GM18505 (cell line): Measurements from ENCODE around the gene CGB7.

Experiments used
- ATAC-seq: cut with Tn5 transposase; IDR thresholded peaks from one replicate; pipeline ENCODE4 v1.9.1; 2021; ENCODE audit not compliant: unreplicated experiment
- POLR2A ChIP-seq: IDR thresholded peaks from 4 replicates; pipeline ENCODE4 v1.6.1; 2011; ENCODE audit warnings: borderline replicate concordance; ENCODE audit not compliant: insufficient read depth, insufficient read length; ENCODE audit errors: extremely low read depth

Gene CGB7

GRCh38 chr19:49057636-49058234 is at the start of gene CGB7:
CGB7 (minus strand) TSS chr19:49057749; CDS start chr19:49055375, 2,374 bp downstream.
- no peak for ATAC-seq

DNA sequence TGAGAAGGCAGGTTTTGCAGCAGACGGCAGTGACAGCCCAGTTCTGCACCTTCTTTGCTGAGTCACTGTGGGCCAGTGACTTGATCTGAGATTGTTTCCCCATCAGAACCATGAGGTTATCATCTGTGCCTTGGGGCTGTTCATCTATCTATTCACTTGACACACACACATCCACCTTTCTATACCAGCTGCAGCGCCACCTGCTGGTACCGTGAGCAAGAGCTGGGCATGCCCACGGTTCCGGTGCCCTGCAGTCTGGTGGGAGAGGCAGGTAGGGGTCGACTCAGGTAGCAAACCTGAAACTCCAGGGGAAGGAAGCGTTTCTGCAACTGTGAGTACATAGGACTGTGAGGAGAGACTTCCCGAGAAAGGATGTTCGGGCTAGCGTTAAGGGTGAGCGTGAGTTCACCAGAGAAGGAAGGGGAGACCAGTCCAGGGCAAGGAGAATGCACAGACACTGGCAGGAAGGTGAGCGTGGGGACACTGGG is 49.1 kb upstream of the CGB7 start:
- ATAC-seq: no peak
- TF ChIP-seq POLR2A: no peak

More at GRCh38 chr19:49057636-49058234, at the start of gene CGB7:
- no peak for TF ChIP-seq POLR2A

- ATAC-seq: no peak
These were observed 46.8 kb upstream of the CGB7 start for GRCh38 chr19:49104229-49104864.

GRCh38 chr19:49103331-49104085 is 46.0 kb upstream of the CGB7 start:
- no peak for TF ChIP-seq POLR2A
- no peak for ATAC-seq

More at GRCh38 chr19:49104229-49104864, 46.8 kb upstream of the CGB7 start:
- no peak for TF ChIP-seq POLR2A

- no peak for ATAC-seq
- TF ChIP-seq POLR2A: no peak
These were observed 44.8 kb upstream of the CGB7 start for GRCh38 chr19:49102303-49102702.

DNA sequence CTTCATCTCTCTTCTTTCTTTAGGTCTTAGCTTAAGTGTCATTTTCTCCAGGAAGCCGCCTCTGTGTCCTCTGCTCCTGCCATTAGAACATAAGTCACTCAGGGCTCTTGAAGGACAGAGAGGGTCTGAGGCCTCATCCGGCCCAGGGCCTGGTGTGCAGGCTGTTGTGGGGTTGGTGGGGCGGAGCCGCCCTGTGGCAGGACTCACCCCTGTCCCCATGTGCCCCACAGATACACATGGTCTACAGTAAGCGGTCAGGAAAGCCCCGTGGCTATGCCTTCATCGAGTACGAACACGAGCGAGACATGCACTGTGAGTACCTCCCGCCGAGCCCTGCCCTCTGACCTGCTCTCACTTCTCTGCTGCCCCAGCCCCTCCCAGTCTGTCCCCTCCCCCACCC is 43.6 kb upstream of the CGB7 start:
- TF ChIP-seq POLR2A: no peak
- ATAC-seq: no peak

GRCh38 chr19:49098795-49099194 is 41.2 kb upstream of the CGB7 start:
- no peak for TF ChIP-seq POLR2A
- ATAC-seq: no peak

DNA sequence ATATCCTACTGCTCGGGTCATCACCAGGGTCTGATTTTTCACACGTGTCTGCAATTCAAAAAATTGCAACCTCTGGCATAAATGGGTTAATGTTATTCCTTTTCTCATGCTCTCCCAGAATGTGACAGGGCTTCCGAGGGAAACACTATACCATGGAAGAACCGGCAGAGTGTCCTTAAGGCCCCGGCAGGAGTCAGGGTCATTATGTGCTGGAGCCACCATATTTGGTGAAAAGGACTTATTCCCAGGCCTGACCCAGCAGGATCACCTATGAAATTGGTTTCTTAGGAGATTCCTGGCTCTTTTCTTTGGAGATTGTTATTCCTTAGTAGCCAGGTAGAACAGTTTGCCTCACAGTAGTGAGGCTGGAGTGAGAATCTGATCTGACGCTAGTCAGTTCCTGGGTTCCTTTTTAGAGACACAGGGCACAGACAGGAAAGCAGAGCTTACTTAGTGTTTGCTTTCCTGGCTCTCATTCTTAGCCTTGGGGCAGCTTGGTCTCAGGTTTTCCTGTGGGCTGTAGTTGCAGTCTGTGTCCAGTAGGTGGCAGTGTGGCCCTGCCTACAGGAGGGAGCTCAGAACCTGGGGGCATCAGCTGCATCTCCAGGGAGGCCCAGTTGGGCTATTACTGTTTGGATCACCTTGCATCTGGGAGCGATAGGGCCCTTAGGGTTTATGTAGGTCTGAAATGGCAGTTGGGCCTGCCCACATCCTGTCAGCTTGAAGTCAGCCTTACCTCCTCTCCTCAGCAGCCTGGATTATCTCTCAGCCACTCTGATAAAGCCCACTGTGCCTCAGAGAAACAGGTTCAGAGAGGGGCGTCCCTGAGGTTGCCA is 40.1 kb upstream of the CGB7 start:
- ATAC-seq: no peak

GRCh38 chr19:49094505-49095482 is 37.2 kb upstream of the CGB7 start:
- no peak for TF ChIP-seq POLR2A
- ATAC-seq: no peak

More for the DNA sequence above, 40.1 kb upstream of the CGB7 start:
- TF ChIP-seq POLR2A: peak; percentile 20

GRCh38 chr19:49092686-49093085 is 35.1 kb upstream of the CGB7 start:
- TF ChIP-seq POLR2A: no peak
- no peak for ATAC-seq

GRCh38 chr19:49091391-49092038 is 34.0 kb upstream of the CGB7 start:
- TF ChIP-seq POLR2A: no peak
- no peak for ATAC-seq
